Choroid plexus epithelial cell (primary cell): ENCODE measurements around the gene AP2A2.
"Not testable (repeated sequence)": the region's sequence is repeated elsewhere in the genome, so short reads cannot be mapped to it uniquely, and the experiment has no call there.

Experiments used
- DNase-seq: peaks from one replicate; pipeline ENCODE4 v3.0.0-alpha.2; 2010; ENCODE audit warnings: low read depth
- H3K4me3 ChIP-seq: 2 replicates; pipeline ENCODE4 v1.5.1; 2011; ENCODE audit warnings: low read depth, mild to moderate bottlenecking, control low read depth, low read length, moderate library complexity
- CTCF ChIP-seq: conservative IDR thresholded peaks from 2 replicates; pipeline ENCODE4 v1.5.1; 2011; ENCODE audit warnings: low read depth, mild to moderate bottlenecking, control low read depth, inconsistent platforms, low read length, moderate library complexity

AP2A2 gene

GRCh38 chr11:954392-955153 is 28.9 kb downstream of the AP2A2 start:
- no peak overlapping the region for H3K4me3 ChIP-seq
- no peak for DNase-seq
- TF ChIP-seq CTCF, result no peak

- no peak overlapping the region for H3K4me3 ChIP-seq
- DNase-seq, result no peak
- no peak for TF ChIP-seq CTCF
These were observed 29.7 kb downstream of the AP2A2 start for GRCh38 chr11:955154-956063.

GRCh38 chr11:957212-957920 is 31.7 kb downstream of the AP2A2 start:
- H3K4me3 ChIP-seq, result no peak overlapping the region
- no peak for TF ChIP-seq CTCF
- no peak for DNase-seq

- no peak for TF ChIP-seq CTCF
- DNase-seq, result no peak
- no peak overlapping the region for H3K4me3 ChIP-seq
These were observed 32.4 kb downstream of the AP2A2 start for GRCh38 chr11:958101-958500.

- DNase-seq, result no peak
- no peak overlapping the region for H3K4me3 ChIP-seq
- TF ChIP-seq CTCF, result no peak
These were observed 33.4 kb downstream of the AP2A2 start for GRCh38 chr11:959027-959426.

- TF ChIP-seq CTCF, result no peak
- H3K4me3 ChIP-seq, result no peak overlapping the region
- DNase-seq, result no peak
These were observed 33.9 kb downstream of the AP2A2 start for GRCh38 chr11:959608-960007.

GRCh38 chr11:961310-961920 is 35.7 kb downstream of the AP2A2 start:
- not testable (repeated sequence) for H3K4me3 ChIP-seq, DNase-seq
